Tibial nerve (tissue), 4 donors: ENCODE results near the gene NOP16. TPM values are rescaled to one million over a fixed set of nuclear protein-coding genes. Genes with fewer than 3 reads are reported as not detected.

Experiments used
- DNase-seq, 2 donors: peaks; one replicate each; pipeline ENCODE4 v3.0.0-alpha.2; 2019; ENCODE audit warnings: low spot score in 2 of 2
- H3K27ac ChIP-seq, 4 donors: fragments of 200-600 bp; sonication (generic) in 3 of 4; one replicate each; pipeline ENCODE4 v1.5.1; 2017 to 2019; ENCODE audit warnings: mild to moderate bottlenecking in 1 of 4
- H3K27me3 ChIP-seq, 2 donors: fragments of 200-600 bp; sonication (generic) in 1 of 2; one replicate each; pipeline versions ENCODE4 v1.5.1 to v1.6.0; 2017 to 2019
- H3K36me3 ChIP-seq, 3 donors: fragments of 200-600 bp; sonication (generic); one replicate each; pipeline ENCODE4 v1.5.1; 2018 to 2019
- H3K4me1 ChIP-seq, 4 donors: fragments of 200-600 bp; sonication (generic) in 3 of 4; one replicate each; pipeline ENCODE4 v1.5.1; 2017 to 2019
- H3K4me3 ChIP-seq, 4 donors: fragments of 200-600 bp; sonication (generic) in 3 of 4; one replicate each; pipeline ENCODE4 v1.5.1; 2017 to 2019; ENCODE audit warnings: mild to moderate bottlenecking in 1 of 4, moderate library complexity in 1 of 4
- H3K9me3 ChIP-seq, 4 donors: fragments of 200-600 bp; sonication (generic) in 3 of 4; one replicate each; pipeline ENCODE4 v1.5.1; 2017 to 2019
- CTCF ChIP-seq, 5 experiments: fragments of 200-600 bp in 3 of 5; fragments of 450-650 bp in 2 of 5; sonication (generic) in 3 of 5; IDR thresholded peaks; one replicate each; pipeline ENCODE4 v1.5.1; 2016 to 2019; ENCODE audit warnings: antibody characterized with exemption in 5 of 5, mild to moderate bottlenecking in 3 of 5, moderate library complexity in 2 of 5
- EP300 ChIP-seq, 2 donors: sonication (generic); formaldehyde crosslinking; IDR thresholded peaks; one replicate each; pipeline ENCODE4 v1.6.1; 2017; ENCODE audit warnings: antibody characterized with exemption in 2 of 2, mild to moderate bottlenecking in 1 of 2
- POLR2A ChIP-seq, 2 donors: fragments of 450-650 bp; IDR thresholded peaks; one replicate each; pipeline ENCODE4 v1.6.1; 2017; ENCODE audit warnings: antibody characterized with exemption in 2 of 2, mild to moderate bottlenecking in 2 of 2, moderate library complexity in 2 of 2
- WGBS, 2 donors: methylation state at CpG; one replicate each; pipeline ENCODE4 v1.1.5; 2018; 5-methylcytosine and 5-hydroxymethylcytosine counted together
- total RNA-seq, 4 donors: library from RNA; depleted of rRNA; stranded (reverse); fragments of >200 nt; gene quantifications; one replicate each; pipeline ENCODE4 v1.1.0, GENCODE V29; 2016

NOP16 gene
- total RNA-seq, 4 donors from 2014 or later, result 6.1 to 17.7 (median 6.6) TPM

DNA sequence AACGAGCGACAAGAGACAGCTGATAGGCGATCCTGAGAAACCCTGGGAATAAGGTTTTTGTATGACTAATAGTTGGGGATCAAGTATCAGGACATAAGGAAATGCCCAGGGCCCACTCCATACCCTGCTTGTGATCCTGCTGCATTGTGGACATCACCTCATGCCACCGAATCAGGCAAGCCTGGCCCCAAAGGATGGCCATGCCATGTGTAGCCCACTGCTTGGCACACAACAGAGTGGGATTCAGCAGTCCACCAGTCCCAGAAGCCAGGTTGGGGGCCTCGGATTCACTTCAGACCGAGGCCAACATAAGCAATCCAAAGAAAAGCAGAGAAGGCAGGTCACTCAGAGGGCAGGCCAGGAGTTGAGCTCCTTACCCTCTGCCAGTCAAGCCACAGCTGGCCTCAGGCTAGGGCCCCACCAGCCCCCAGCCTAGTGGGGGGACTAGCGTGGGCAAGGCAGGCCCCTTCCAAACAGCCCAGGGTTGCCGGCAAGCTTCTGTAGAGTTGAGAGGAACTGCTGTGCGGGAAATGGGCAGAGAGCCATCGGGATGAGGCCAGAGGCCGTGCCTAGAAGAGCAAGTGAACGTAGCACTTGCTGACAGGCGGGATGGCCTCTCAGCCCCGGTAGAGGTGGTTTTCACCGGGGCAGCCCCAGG lies 5.0 kb downstream of the NOP16 start:
- no peaks in the 10 kb centered on the region for H3K9me3 ChIP-seq
- H3K4me3 ChIP-seq, result no peak overlapping the region
- no peak for DNase-seq
- WGBS, 2 donors, result 81 to 87% methylated on average over 15 of the region's 15 CpGs
- H3K36me3 ChIP-seq, result peaks cover 0 to 63% (median 18%) of the 10 kb centered on the region in 3 donors
- TF ChIP-seq CTCF (IDR thresholded peaks at IDR 0.05) (no peak), POLR2A (IDR thresholded peaks at IDR 0.05) (no peak), EP300 (IDR thresholded peaks at IDR 0.05) (no peak)
- H3K27me3 ChIP-seq, result no peaks in the 10 kb centered on the region
- no peak overlapping the region for H3K27ac ChIP-seq
- H3K4me1 ChIP-seq, result peaks cover 0 to 23% (median 10%) of the 10 kb centered on the region in 4 donors

GRCh38 chr5:176382721-176383120 lies 5.7 kb downstream of the NOP16 start:
- no peak for DNase-seq
- WGBS, 2 donors, result 85 to 91% methylated on average over 3 of the region's 3 CpGs
- no peak overlapping the region for H3K27ac ChIP-seq

GRCh38 chr5:176381979-176382378 lies 6.4 kb downstream of the NOP16 start:
- H3K36me3 ChIP-seq, result peaks cover 0 to 69% (median 18%) of the 10 kb centered on the region in 3 donors
- no peak for TF ChIP-seq CTCF (IDR thresholded peaks at IDR 0.05)
- no peak for TF ChIP-seq POLR2A (IDR thresholded peaks at IDR 0.05)
- TF ChIP-seq EP300 (IDR thresholded peaks at IDR 0.05), result no peak
- H3K27me3 ChIP-seq, result no peaks in the 10 kb centered on the region
- no peak for DNase-seq
- H3K4me1 ChIP-seq, result peaks cover 0 to 13% (median 2%) of the 10 kb centered on the region in 4 donors
- H3K27ac ChIP-seq, result no peak overlapping the region
- H3K4me3 ChIP-seq, result no peak overlapping the region
- 90 to 93% methylated on average over 3 of the region's 3 CpGs for WGBS, 2 donors
- no peaks in the 10 kb centered on the region for H3K9me3 ChIP-seq

More at GRCh38 chr5:176382721-176383120, 5.7 kb downstream of the NOP16 start:
- Histone ChIP-seq H3K36me3 (peaks cover 0 to 67% (median 18%) of the 10 kb centered on the region in 3 donors), H3K9me3 (no peaks in the 10 kb centered on the region), H3K4me3 (no peak overlapping the region), H3K4me1 (peaks cover 0 to 20% (median 9%) of the 10 kb centered on the region in 4 donors), H3K27me3 (no peaks in the 10 kb centered on the region)
- TF ChIP-seq POLR2A (IDR thresholded peaks at IDR 0.05) (no peak), EP300 (IDR thresholded peaks at IDR 0.05) (no peak), CTCF (IDR thresholded peaks at IDR 0.05) (no peak)

DNA sequence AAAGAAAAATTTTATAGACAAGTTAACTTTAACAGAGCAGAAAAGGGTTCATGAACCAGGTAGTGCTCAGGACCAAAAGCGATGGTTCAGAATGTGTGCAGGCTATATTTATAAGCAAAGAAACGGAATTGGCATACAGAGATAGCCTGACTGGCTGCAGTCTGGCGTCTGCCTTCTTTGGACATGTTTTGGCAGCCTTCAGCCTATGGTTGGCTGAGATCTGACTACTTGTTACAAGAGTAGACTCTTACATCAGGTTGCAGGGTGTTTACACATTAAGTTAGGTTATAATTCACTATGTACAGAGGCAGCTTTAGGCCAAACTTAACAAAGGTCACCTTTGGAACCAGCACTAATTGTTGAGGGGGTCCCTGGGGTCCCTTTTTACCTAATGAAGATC lies 7.0 kb downstream of the NOP16 start:
- Histone ChIP-seq H3K27me3 (no peaks in the 10 kb centered on the region), H3K9me3 (no peaks in the 10 kb centered on the region), H3K4me1 (peaks cover 0 to 7% (median 0%) of the 10 kb centered on the region in 4 donors), H3K27ac (no peak overlapping the region), H3K36me3 (peaks cover 0 to 66% (median 18%) of the 10 kb centered on the region in 3 donors), H3K4me3 (no peak overlapping the region)
- 73 to 76% methylated on average over 3 of the region's 3 CpGs for WGBS, 2 donors
- no peak for TF ChIP-seq POLR2A (IDR thresholded peaks at IDR 0.05)
- TF ChIP-seq CTCF (IDR thresholded peaks at IDR 0.05), result no peak
- no peak for TF ChIP-seq EP300 (IDR thresholded peaks at IDR 0.05)
- no peak for DNase-seq

DNA sequence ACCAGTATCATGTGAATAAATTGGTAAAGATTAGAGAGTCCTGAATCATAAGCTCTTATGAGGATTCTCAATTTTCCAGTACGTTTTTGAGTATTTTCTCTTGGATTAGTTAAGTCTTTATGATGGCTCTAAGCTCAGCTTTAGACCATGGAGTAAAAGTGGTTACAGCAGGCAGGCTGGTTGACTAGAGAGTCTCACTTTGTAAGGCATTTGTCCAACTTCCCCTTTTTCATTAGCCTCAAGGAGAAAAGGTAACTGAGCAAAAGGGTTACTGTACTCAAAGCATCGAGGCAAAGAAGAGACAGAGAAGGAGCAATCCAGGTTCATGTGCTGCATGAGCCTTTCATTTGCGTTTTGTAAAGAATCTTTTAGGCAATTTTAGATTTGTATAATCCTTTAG lies 8.5 kb downstream of the NOP16 start:
- Histone ChIP-seq H3K27me3 (no peaks in the 10 kb centered on the region), H3K9me3 (no peaks in the 10 kb centered on the region), H3K4me1 (no peaks in the 10 kb centered on the region), H3K27ac (no peak overlapping the region), H3K4me3 (no peak overlapping the region), H3K36me3 (peaks cover 0 to 51% (median 18%) of the 10 kb centered on the region in 3 donors)
- no peak for TF ChIP-seq CTCF (IDR thresholded peaks at IDR 0.05)
- no peak for TF ChIP-seq POLR2A (IDR thresholded peaks at IDR 0.05)
- no peak for TF ChIP-seq EP300 (IDR thresholded peaks at IDR 0.05)
- 86 to 88% methylated on average over 3 of the region's 3 CpGs for WGBS, 2 donors
- no peak for DNase-seq
